ENCODE results near the gene VIPR2.

GRCh38 chr7:159068488-159068811, 76.2 kb downstream of the VIPR2 start:
- TF ChIP-seq, protein P1, sequence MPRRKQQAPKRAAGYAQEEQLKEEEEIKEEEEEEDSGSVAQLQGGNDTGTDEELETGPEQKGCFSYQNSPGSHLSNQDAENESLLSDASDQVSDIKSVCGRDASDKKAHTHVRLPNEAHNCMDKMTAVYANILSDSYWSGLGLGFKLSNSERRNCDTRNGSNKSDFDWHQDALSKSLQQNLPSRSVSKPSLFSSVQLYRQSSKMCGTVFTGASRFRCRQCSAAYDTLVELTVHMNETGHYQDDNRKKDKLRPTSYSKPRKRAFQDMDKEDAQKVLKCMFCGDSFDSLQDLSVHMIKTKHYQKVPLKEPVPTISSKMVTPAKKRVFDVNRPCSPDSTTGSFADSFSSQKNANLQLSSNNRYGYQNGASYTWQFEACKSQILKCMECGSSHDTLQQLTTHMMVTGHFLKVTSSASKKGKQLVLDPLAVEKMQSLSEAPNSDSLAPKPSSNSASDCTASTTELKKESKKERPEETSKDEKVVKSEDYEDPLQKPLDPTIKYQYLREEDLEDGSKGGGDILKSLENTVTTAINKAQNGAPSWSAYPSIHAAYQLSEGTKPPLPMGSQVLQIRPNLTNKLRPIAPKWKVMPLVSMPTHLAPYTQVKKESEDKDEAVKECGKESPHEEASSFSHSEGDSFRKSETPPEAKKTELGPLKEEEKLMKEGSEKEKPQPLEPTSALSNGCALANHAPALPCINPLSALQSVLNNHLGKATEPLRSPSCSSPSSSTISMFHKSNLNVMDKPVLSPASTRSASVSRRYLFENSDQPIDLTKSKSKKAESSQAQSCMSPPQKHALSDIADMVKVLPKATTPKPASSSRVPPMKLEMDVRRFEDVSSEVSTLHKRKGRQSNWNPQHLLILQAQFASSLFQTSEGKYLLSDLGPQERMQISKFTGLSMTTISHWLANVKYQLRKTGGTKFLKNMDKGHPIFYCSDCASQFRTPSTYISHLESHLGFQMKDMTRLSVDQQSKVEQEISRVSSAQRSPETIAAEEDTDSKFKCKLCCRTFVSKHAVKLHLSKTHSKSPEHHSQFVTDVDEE (CRISPR knock-in tag; IDR thresholded peaks at IDR 0.05) = no peak
- TF ChIP-seq, protein P2, sequence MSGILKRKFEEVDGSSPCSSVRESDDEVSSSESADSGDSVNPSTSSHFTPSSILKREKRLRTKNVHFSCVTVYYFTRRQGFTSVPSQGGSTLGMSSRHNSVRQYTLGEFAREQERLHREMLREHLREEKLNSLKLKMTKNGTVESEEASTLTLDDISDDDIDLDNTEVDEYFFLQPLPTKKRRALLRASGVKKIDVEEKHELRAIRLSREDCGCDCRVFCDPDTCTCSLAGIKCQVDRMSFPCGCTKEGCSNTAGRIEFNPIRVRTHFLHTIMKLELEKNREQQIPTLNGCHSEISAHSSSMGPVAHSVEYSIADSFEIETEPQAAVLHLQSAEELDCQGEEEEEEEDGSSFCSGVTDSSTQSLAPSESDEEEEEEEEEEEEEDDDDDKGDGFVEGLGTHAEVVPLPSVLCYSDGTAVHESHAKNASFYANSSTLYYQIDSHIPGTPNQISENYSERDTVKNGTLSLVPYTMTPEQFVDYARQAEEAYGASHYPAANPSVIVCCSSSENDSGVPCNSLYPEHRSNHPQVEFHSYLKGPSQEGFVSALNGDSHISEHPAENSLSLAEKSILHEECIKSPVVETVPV (CRISPR knock-in tag; IDR thresholded peaks at IDR 0.05) = no peak
- TF ChIP-seq PPARA (CRISPR knock-in tag; IDR thresholded peaks at IDR 0.05; ENCODE audit: borderline replicate concordance) (no peak), TOX (CRISPR knock-in tag; IDR thresholded peaks at IDR 0.05; ENCODE audit: borderline replicate concordance) (no peak), OSR1 (CRISPR knock-in tag; IDR thresholded peaks at IDR 0.05) (no peak)
